HCT116 (cell line): ENCODE results near the gene LAMTOR5. TPM values are rescaled to one million over a fixed set of nuclear protein-coding genes. Genes with fewer than 3 reads are reported as not detected.
"Not testable (repeated sequence)": the region's sequence is repeated elsewhere in the genome, so short reads cannot be mapped to it uniquely, and the experiment has no call there.

Experiments used
- ATAC-seq: fragments of 200-7000 bp; cut with Tn5 transposase; 2 replicates; pipeline ENCODE4 v1.9.1; 2020; ENCODE audit warnings: mild to moderate bottlenecking, moderate library complexity
- BruUV-seq: library from RNA; stranded (reverse); fragments of 400-500 nt; replicated peaks from 2 replicates; lab custom pipeline; 2021; lab: Mats Ljungman, UMichigan
- CTCF ChIA-PET: fragments of 300-600 bp; sonication (Branson Sonifier 250); formaldehyde crosslinking; loops from one replicate; lab custom pipeline; 2021; ENCODE audit warnings: antibody characterized with exemption; lab: Charles Lee
- POLR2A ChIA-PET: fragments of 300-600, 350-600 bp; sonication (Branson Sonifier 250); formaldehyde crosslinking; loops from one replicate; lab custom pipeline; 2021; ENCODE audit warnings: antibody characterized with exemption; lab: Charles Lee
- RAD21 ChIA-PET, 2 experiments: fragments of 300-600 bp; sonication (Branson Sonifier 250); formaldehyde crosslinking; loops; one replicate each; lab custom pipeline; 2023; ENCODE audit warnings: low total read pairs in 2 of 2; ENCODE audit not compliant: uncharacterized antibody in 2 of 2, unreplicated experiment in 2 of 2, low non-redundant PET in 1 of 2; lab: Charles Lee
- DNase-seq: peaks from one replicate; pipeline ENCODE4 v3.0.0-alpha.2; 2010; ENCODE audit warnings: low read depth, low spot score
- H2AFZ ChIP-seq: fragments of 200-600 bp; shearing (Covaris generic), sonication (generic); 2 replicates; pipeline ENCODE4 v1.6.1; 2017; ENCODE audit warnings: low read depth, mixed run types, mixed read lengths, antibody characterized with exemption, low read length; ENCODE audit not compliant: poor library complexity, severe bottlenecking
- H3K27ac ChIP-seq: 2 replicates; pipeline ENCODE4 v1.5.1; 2012; ENCODE audit warnings: low read depth, low read length
- H3K27me3 ChIP-seq: fragments of 200-600 bp; sonication (generic); 2 replicates; pipeline ENCODE4 v1.6.1; 2016; ENCODE audit warnings: mixed run types, low read length, mixed read lengths; ENCODE audit not compliant: insufficient read depth
- H3K36me3 ChIP-seq, 2 experiments: fragments of 200-500 bp in 1 of 2; fragments of 200-600 bp in 1 of 2; sonication (Bioruptor generic) in 1 of 2; sonication (generic) in 1 of 2; 2 replicates each; pipeline versions ENCODE4 v1.5.1 to v1.6.1; 2014 to 2016; ENCODE audit warnings: low read length in 2 of 2, inconsistent platforms in 1 of 2, mixed read lengths in 1 of 2, mixed run types in 1 of 2; ENCODE audit not compliant: insufficient read depth in 2 of 2, control insufficient read depth in 1 of 2
- H3K4me1 ChIP-seq, 2 experiments: fragments of 200-600 bp in 1 of 2; sonication (generic) in 1 of 2; 2 replicates each; pipeline versions ENCODE4 v1.5.1 to v1.6.1; 2012 to 2017; ENCODE audit warnings: low read length in 2 of 2, inconsistent platforms in 1 of 2, mild to moderate bottlenecking in 1 of 2, mixed read lengths in 1 of 2, mixed run types in 1 of 2, moderate library complexity in 1 of 2; ENCODE audit not compliant: insufficient read depth in 2 of 2, control insufficient read depth in 1 of 2
- H3K4me2 ChIP-seq: fragments of 200-600 bp; sonication (generic); 2 replicates; pipeline ENCODE4 v1.6.1; 2017; ENCODE audit warnings: mixed run types, low read length, mixed read lengths
- H3K4me3 ChIP-seq, 2 experiments: fragments of 200-600 bp in 1 of 2; sonication (generic) in 1 of 2; replicated peaks in 1 of 2; 2 replicates each; pipeline ENCODE4 v1.5.1; 2011 to 2016; ENCODE audit warnings: low read length in 2 of 2, control low read depth in 1 of 2, low read depth in 1 of 2, mild to moderate bottlenecking in 1 of 2, mixed read lengths in 1 of 2, mixed run types in 1 of 2
- H3K79me2 ChIP-seq: fragments of 200-600 bp; sonication (generic); 2 replicates; pipeline ENCODE4 v1.6.1; 2017; ENCODE audit warnings: mild to moderate bottlenecking, mixed run types, low read length, moderate library complexity, mixed read lengths; ENCODE audit not compliant: insufficient read depth
- H3K9ac ChIP-seq: fragments of 200-600 bp; sonication (generic); 2 replicates; pipeline ENCODE4 v1.6.1; 2016; ENCODE audit warnings: low read length, mixed read lengths
- H3K9me2 ChIP-seq: fragments of 200-600 bp; sonication (generic), shearing (Covaris generic); 2 replicates; pipeline ENCODE4 v1.6.1; 2017; ENCODE audit warnings: mixed run types, mild to moderate bottlenecking, moderate library complexity; ENCODE audit not compliant: insufficient read depth
- H3K9me3 ChIP-seq, 2 experiments: fragments of 200-500 bp in 1 of 2; fragments of 200-600 bp in 1 of 2; sonication (Bioruptor generic) in 1 of 2; sonication (generic) in 1 of 2; 2 replicates each; pipeline ENCODE4 v1.6.1; 2014 to 2017; ENCODE audit warnings: low read length in 2 of 2, mixed read lengths in 2 of 2, inconsistent platforms in 1 of 2, low read depth in 1 of 2, mild to moderate bottlenecking in 1 of 2, mixed run types in 1 of 2, moderate library complexity in 1 of 2; ENCODE audit not compliant: control insufficient read depth in 1 of 2, insufficient read depth in 1 of 2
- H4K20me1 ChIP-seq: fragments of 200-600 bp; sonication (generic), shearing (Covaris generic); 2 replicates; pipeline ENCODE4 v1.6.1; 2017; ENCODE audit warnings: mixed run types, mild to moderate bottlenecking, moderate library complexity; ENCODE audit not compliant: insufficient read depth
- CTCF ChIP-seq, 3 experiments: fragments of 200-600 bp in 1 of 3; sonication (generic) in 1 of 3; IDR thresholded peaks in 2 of 3; conservative IDR thresholded peaks in 1 of 3; 2 replicates each; pipeline ENCODE4 v1.5.1; 2012 to 2017; ENCODE audit warnings: low read depth in 2 of 3, low read length in 2 of 3, antibody characterized with exemption in 1 of 3, borderline replicate concordance in 1 of 3, control low read depth in 1 of 3, mild to moderate bottlenecking in 1 of 3, mixed read lengths in 1 of 3, mixed run types in 1 of 3, moderate library complexity in 1 of 3; ENCODE audit not compliant: insufficient read depth in 1 of 3
- RAD21 ChIP-seq: IDR thresholded peaks from 2 replicates; pipeline ENCODE4 v1.6.1; 2012; ENCODE audit warnings: low read depth, mild to moderate bottlenecking
- YY1 ChIP-seq: IDR thresholded peaks from 2 replicates; pipeline ENCODE4 v1.6.1; 2011; ENCODE audit warnings: low read length, low read depth, moderate library complexity, mild to moderate bottlenecking; ENCODE audit not compliant: insufficient replicate concordance; ENCODE audit errors: extremely low read depth
- intact Hi-C: fragments of 100-400 bp; cut with micrococcal nuclease; formaldehyde crosslinking; loops from 2 replicates; pipeline ENCODE4 v1.10.0; 2022
- total RNA-seq: library from RNA; stranded (reverse); gene quantifications from one replicate; pipeline ENCODE4 v1.2.1, GENCODE V29; 2021; ENCODE audit not compliant: unreplicated experiment

LAMTOR5 gene
- total RNA-seq, 1 experiment from 2014 or later = 137 TPM

GRCh38 chr1:110413045-110413444 is 5.6 kb upstream of the LAMTOR5 start:
- not testable (repeated sequence) for H3K9me3 ChIP-seq, H3K27ac ChIP-seq, H4K20me1 ChIP-seq, H3K9ac ChIP-seq, DNase-seq, H3K4me2 ChIP-seq, H3K79me2 ChIP-seq, BruUV-seq, H3K4me1 ChIP-seq, ATAC-seq, H3K9me2 ChIP-seq, H2AFZ ChIP-seq, H3K4me3 ChIP-seq, H3K36me3 ChIP-seq, H3K27me3 ChIP-seq
- CTCF ChIA-PET = interaction anchor here (0.6 to 3.1 kb wide), 7 partner anchors 21 to 206 kb away, joined by 3 to 56 read pairs (median 4); no protein-coding TSS in a partner anchor
- POLR2A ChIA-PET = interaction anchor here (1.4 kb wide), 1 partner anchor 83 kb away, joined by 5 read pairs; no protein-coding TSS in a partner anchor
- intact Hi-C loops = loop anchor here (2.0 to 5.0 kb wide), 2 partner anchors 20 to 204 kb away; no protein-coding TSS in a partner anchor
- RAD21 ChIA-PET = interaction anchor here (0.6 to 2.6 kb wide), 8 partner anchors 21 to 83 kb away, joined by 3 to 23 read pairs (median 4); no protein-coding TSS in a partner anchor

- Histone ChIP-seq H4K20me1 (no peaks in the 10 kb centered on the region), H3K4me3 (no peak overlapping the region), H3K27ac (no peak overlapping the region), H3K27me3 (no peaks in the 10 kb centered on the region), H2AFZ (no peak overlapping the region), H3K36me3 (no peaks in the 10 kb centered on the region), H3K9me2 (no peaks in the 10 kb centered on the region), H3K4me1 (peaks cover 4 to 8% of the 10 kb centered on the region in 2 experiments; a peak in 3 of 4 replicates), H3K9ac (no peak overlapping the region), H3K79me2 (peaks cover 8% of the 10 kb centered on the region), H3K9me3 (no peaks in the 10 kb centered on the region), H3K4me2 (no peak overlapping the region)
- intact Hi-C loops = loop anchor here (1.0 to 5.0 kb wide), 4 partner anchors 20 to 205 kb away; no protein-coding TSS in a partner anchor
- ChIA-PET RAD21 (interaction anchor here (0.6 to 2.6 kb wide), 8 partner anchors 21 to 84 kb away, joined by 3 to 23 read pairs (median 4); no protein-coding TSS in a partner anchor), CTCF (interaction anchor here (0.6 to 3.1 kb wide), 7 partner anchors 21 to 205 kb away, joined by 3 to 56 read pairs (median 4); no protein-coding TSS in a partner anchor), POLR2A (interaction anchor here (1.4 kb wide), 1 partner anchor 83 kb away, joined by 5 read pairs; no protein-coding TSS in a partner anchor)
- no TSS peak for BruUV-seq
- TF ChIP-seq CTCF (IDR thresholded peaks at IDR 0.05 in 2 of 3, conservative IDR thresholded peaks at IDR 0.05 in 1 of 3; ENCODE audit: borderline replicate concordance in 1 of 3, insufficient read depth in 1 of 3, low read depth in 2 of 3, low read length in 2 of 3) (peak; percentile 83 to 85 (median 84)), RAD21 (peak; percentile 94), YY1 (no peak)
- ATAC-seq = peak; percentile 78
- peak; percentile 54 for DNase-seq
Measured at GRCh38 chr1:110412576-110412975, 5.1 kb upstream of the LAMTOR5 start.
